Skeletal muscle tissue (tissue), 4 donors: ENCODE data around the gene GARNL3. TPM values are rescaled to one million over a fixed set of nuclear protein-coding genes. Genes with fewer than 3 reads are reported as not detected.

ENCODE experiments used
- H3K27ac ChIP-seq: one replicate; pipeline ENCODE4 v1.7.0; 2013; ENCODE audit warnings: mild to moderate bottlenecking, low read depth, low read length, inconsistent platforms
- H3K27me3 ChIP-seq, 3 donors: one replicate each; pipeline ENCODE4 v1.7.0; 2013; ENCODE audit warnings: low read length in 3 of 3; ENCODE audit not compliant: control insufficient read depth in 3 of 3, insufficient read depth in 3 of 3
- H3K36me3 ChIP-seq, 3 donors: one replicate each; pipeline ENCODE4 v1.7.0; 2013; ENCODE audit warnings: low read length in 3 of 3; ENCODE audit not compliant: control insufficient read depth in 3 of 3, insufficient read depth in 3 of 3
- H3K4me1 ChIP-seq, 3 donors: one replicate each; pipeline ENCODE4 v1.7.0; 2013; ENCODE audit warnings: low read length in 3 of 3, mild to moderate bottlenecking in 3 of 3; ENCODE audit not compliant: control insufficient read depth in 3 of 3, insufficient read depth in 3 of 3
- H3K4me3 ChIP-seq, 3 donors: one replicate each; pipeline ENCODE4 v1.7.0; 2013; ENCODE audit warnings: low read length in 3 of 3
- H3K9ac ChIP-seq, 3 donors: one replicate each; pipeline ENCODE4 v1.7.0; 2013; ENCODE audit warnings: low read length in 3 of 3, mild to moderate bottlenecking in 3 of 3, moderate library complexity in 2 of 3, low read depth in 1 of 3
- H3K9me3 ChIP-seq, 3 donors: one replicate each; pipeline ENCODE4 v1.7.0; 2013; ENCODE audit warnings: low read length in 3 of 3; ENCODE audit not compliant: control insufficient read depth in 3 of 3
- total RNA-seq: library from RNA; depleted of rRNA; stranded (reverse); fragments of >200 nt; gene quantifications from one replicate; pipeline ENCODE4 v1.2.3, GENCODE V29; 2014
- donor health status: Osteomylitis.

GARNL3 gene
- total RNA-seq, 1 donor from 2014 or later: 21.9 TPM

- H3K27ac ChIP-seq: no peak overlapping the region
- H3K27me3 ChIP-seq: no peaks in the 10 kb centered on the region
- H3K4me1 ChIP-seq: peaks cover 0 to 2% (median 0%) of the 10 kb centered on the region in 3 donors
Observed at GRCh38 chr9:127370672-127371648, 106.4 kb downstream of the GARNL3 start.

GRCh38 chr9:127380479-127380878, 115.9 kb downstream of the GARNL3 start:
- Histone ChIP-seq H3K36me3 (no peaks in the 10 kb centered on the region), H3K9ac (no peak overlapping the region), H3K4me1 (no peaks in the 10 kb centered on the region), H3K27ac (no peak overlapping the region), H3K27me3 (no peaks in the 10 kb centered on the region), H3K9me3 (peaks cover 0 to 2% (median 0%) of the 10 kb centered on the region in 3 donors), H3K4me3 (no peak overlapping the region)

More at GRCh38 chr9:127370672-127371648, 106.4 kb downstream of the GARNL3 start:
- Histone ChIP-seq H3K9me3 (no peaks in the 10 kb centered on the region), H3K36me3 (no peaks in the 10 kb centered on the region), H3K4me3 (no peak overlapping the region), H3K9ac (no peak overlapping the region)

- peaks cover 0 to 2% (median 0%) of the 10 kb centered on the region in 3 donors for H3K9me3 ChIP-seq
- no peaks in the 10 kb centered on the region for H3K27me3 ChIP-seq
- no peak overlapping the region for H3K9ac ChIP-seq
- no peaks in the 10 kb centered on the region for H3K36me3 ChIP-seq
- H3K27ac ChIP-seq: no peak overlapping the region
- H3K4me1 ChIP-seq: no peaks in the 10 kb centered on the region
- no peak overlapping the region for H3K4me3 ChIP-seq
Observed at GRCh38 chr9:127382541-127382940, 118.0 kb downstream of the GARNL3 start.

GRCh38 chr9:127384016-127384730, 119.6 kb downstream of the GARNL3 start:
- Histone ChIP-seq H3K4me3 (no peak overlapping the region), H3K27me3 (no peaks in the 10 kb centered on the region), H3K36me3 (no peaks in the 10 kb centered on the region), H3K27ac (no peak overlapping the region), H3K9me3 (no peaks in the 10 kb centered on the region), H3K4me1 (no peaks in the 10 kb centered on the region), H3K9ac (no peak overlapping the region)

GRCh38 chr9:127384901-127385300, 120.3 kb downstream of the GARNL3 start:
- no peaks in the 10 kb centered on the region for H3K27me3 ChIP-seq
- H3K36me3 ChIP-seq: no peaks in the 10 kb centered on the region
- H3K9ac ChIP-seq: no peak overlapping the region
- H3K27ac ChIP-seq: no peak overlapping the region
- H3K9me3 ChIP-seq: no peaks in the 10 kb centered on the region
- no peaks in the 10 kb centered on the region for H3K4me1 ChIP-seq
- H3K4me3 ChIP-seq: no peak overlapping the region

- Histone ChIP-seq H3K27ac (no peak overlapping the region), H3K36me3 (no peaks in the 10 kb centered on the region), H3K9me3 (no peaks in the 10 kb centered on the region), H3K4me1 (no peaks in the 10 kb centered on the region), H3K9ac (no peak overlapping the region), H3K4me3 (no peak overlapping the region), H3K27me3 (no peaks in the 10 kb centered on the region)
Observed at GRCh38 chr9:127386249-127386648, 121.7 kb downstream of the GARNL3 start.

GRCh38 chr9:127386981-127387380, 122.4 kb downstream of the GARNL3 start:
- Histone ChIP-seq H3K4me3 (no peak overlapping the region), H3K4me1 (no peaks in the 10 kb centered on the region), H3K9me3 (no peaks in the 10 kb centered on the region), H3K27ac (no peak overlapping the region), H3K9ac (no peak overlapping the region), H3K36me3 (peaks cover 0 to 2% (median 0%) of the 10 kb centered on the region in 3 donors), H3K27me3 (no peaks in the 10 kb centered on the region)

- no peak overlapping the region for H3K4me3 ChIP-seq
- H3K27ac ChIP-seq: no peak overlapping the region
- H3K36me3 ChIP-seq: peaks cover 0 to 2% (median 0%) of the 10 kb centered on the region in 3 donors
- H3K9me3 ChIP-seq: no peaks in the 10 kb centered on the region
- no peaks in the 10 kb centered on the region for H3K27me3 ChIP-seq
- no peak overlapping the region for H3K9ac ChIP-seq
- H3K4me1 ChIP-seq: no peaks in the 10 kb centered on the region
Observed at GRCh38 chr9:127388037-127388855, 123.7 kb downstream of the GARNL3 start.

GRCh38 chr9:127388856-127389238, 124.3 kb downstream of the GARNL3 start:
- Histone ChIP-seq H3K27me3 (no peaks in the 10 kb centered on the region), H3K27ac (no peak overlapping the region), H3K4me1 (no peaks in the 10 kb centered on the region), H3K9me3 (no peaks in the 10 kb centered on the region), H3K4me3 (no peak overlapping the region), H3K9ac (peak overlapping the region in 1 of 3 donors; percentile 12), H3K36me3 (peaks cover 0 to 2% (median 0%) of the 10 kb centered on the region in 3 donors)
